ENCODE data around the gene ALDH16A1. TPM values are rescaled to one million over a fixed set of nuclear protein-coding genes. Genes with fewer than 3 reads are reported as not detected.

The ALDH16A1 gene
- total RNA-seq, 1 experiment from 2014 or later: 51.7 TPM

GRCh38 chr19:49491030-49491803 is 38.2 kb downstream of the ALDH16A1 start:
- H2BK5ac ChIP-seq (ENCODE audit: insufficient read length, low read length): no peak overlapping the region
- H3K4ac ChIP-seq (ENCODE audit: low read depth, low read length): no peak overlapping the region
- TF ChIP-seq CTCF (conservative IDR thresholded peaks at IDR 0.05): no peak
- H3K18ac ChIP-seq (ENCODE audit: insufficient read length, low read depth, low read length): no peak overlapping the region
- H4K20me1 ChIP-seq (ENCODE audit: control insufficient read depth, insufficient read depth, insufficient read length): no peaks in the 10 kb centered on the region
- no peaks in the 10 kb centered on the region for H3K27me3 ChIP-seq (ENCODE audit: insufficient read depth, low read length)
- no peak overlapping the region for H2AFZ ChIP-seq (ENCODE audit: low read length)
- H3K23ac ChIP-seq (ENCODE audit: insufficient read length, low read depth, low read length): no peak overlapping the region
- Mint-ChIP-seq H3K27ac (peak overlapping the region; percentile 77 to 100 (median 86); a peak in 6 of 7 replicates), H3K4me3 (peak overlapping the region; percentile 38 to 48; a peak in 3 of 5 replicates), H3K9me3 (peaks cover 12 to 14% of the 10 kb centered on the region in 2 experiments; a peak in 4 of 5 replicates), H3K4me1 (peaks cover 13 to 20% of the 10 kb centered on the region in 2 experiments), H3K27me3 (ENCODE audit: low read depth) (peaks cover 11% of the 10 kb centered on the region; the same call in 1 of the 2 replicates), H3K36me3 (ENCODE audit: insufficient read depth in 1 of 3, low read depth in 3 of 3) (peaks cover 54 to 59% (median 55%) of the 10 kb centered on the region in 3 experiments)
- peak overlapping the region; percentile 12 for H3K27ac ChIP-seq (ENCODE audit: insufficient read length, low read depth, low read length)
- H3K56ac ChIP-seq (ENCODE audit: insufficient read length, low read depth, low read length): no peak overlapping the region
- no peaks in the 10 kb centered on the region for H3K79me1 ChIP-seq (ENCODE audit: insufficient read depth, low read depth, low read length, poor library complexity, severe bottlenecking)
- no peak overlapping the region for H2BK12ac ChIP-seq (ENCODE audit: insufficient read length, low read depth, low read length)
- H2BK20ac ChIP-seq (ENCODE audit: low read depth, low read length, poor library complexity, severe bottlenecking): no peak overlapping the region
- H3K9ac ChIP-seq (ENCODE audit: extremely low read depth, insufficient read length, low read length): no peak overlapping the region
- H2BK120ac ChIP-seq (ENCODE audit: low read depth, low read length, poor library complexity, severe bottlenecking): no peak overlapping the region
- peaks cover 13% of the 10 kb centered on the region for H3K23me2 ChIP-seq (ENCODE audit: insufficient read length, low read depth, low read length, poor library complexity, severe bottlenecking)
- H4K91ac ChIP-seq (ENCODE audit: insufficient read length, low read depth, low read length): no peak overlapping the region
- H2AK5ac ChIP-seq (ENCODE audit: insufficient read length, low read length): no peak overlapping the region
- H3K79me2 ChIP-seq (ENCODE audit: insufficient read depth, low read length): peaks cover 18% of the 10 kb centered on the region
- no peak overlapping the region for H2BK15ac ChIP-seq (ENCODE audit: low read depth, low read length)
- H3K9me3 ChIP-seq (ENCODE audit: control insufficient read depth, low read depth, low read length): no peaks in the 10 kb centered on the region
- no peak overlapping the region for H3K4me2 ChIP-seq (ENCODE audit: insufficient read depth, insufficient read length, low read length)
- no peak overlapping the region for H4K5ac ChIP-seq (ENCODE audit: insufficient read length, low read depth, low read length)
- H4K8ac ChIP-seq (replicated peaks; ENCODE audit: insufficient read length, low read depth, low read length): peak overlapping the region; percentile 7
- H3T11ph ChIP-seq (ENCODE audit: low read length): no peak overlapping the region
- no CpG with 5 or more reads among the region's 17 CpGs for whole genome bisulfite sequencing (ENCODE audit: extremely low coverage, insufficient read length, low lambda C conversion rate)
- no peaks in the 10 kb centered on the region for H3K4me1 ChIP-seq (ENCODE audit: insufficient read depth, low read length)
- no peak overlapping the region for H3K14ac ChIP-seq (ENCODE audit: insufficient read depth, low read length)
- no peak for DNase-seq

Data from H9 (cell line).